ENCODE measurements around the gene NEK6.

NEK6 gene

GRCh38 chr9:124373851-124374250 is 116.1 kb downstream of the NEK6 start:
- DNase-seq (ENCODE audit: low read depth) = no peak

- DNase-seq (ENCODE audit: low read depth) = no peak
These were observed 118.0 kb downstream of the NEK6 start for GRCh38 chr9:124375726-124376125.

GRCh38 chr9:124376329-124376728 is 118.6 kb downstream of the NEK6 start:
- DNase-seq (ENCODE audit: low read depth) = no peak

GRCh38 chr9:124377551-124378406 is 120.0 kb downstream of the NEK6 start:
- DNase-seq (ENCODE audit: low read depth) = no peak

- no peak for DNase-seq (ENCODE audit: low read depth)
These were observed 123.6 kb downstream of the NEK6 start for GRCh38 chr9:124381170-124381945.

GRCh38 chr9:124384210-124384609 is 126.5 kb downstream of the NEK6 start:
- DNase-seq (ENCODE audit: low read depth) = no peak

GRCh38 chr9:124384846-124385245 is 127.1 kb downstream of the NEK6 start:
- no peak for DNase-seq (ENCODE audit: low read depth)

- DNase-seq (ENCODE audit: low read depth) = no peak
These were observed 127.9 kb downstream of the NEK6 start for GRCh38 chr9:124385623-124386022.

GRCh38 chr9:124386201-124386600 is 128.5 kb downstream of the NEK6 start:
- DNase-seq (ENCODE audit: low read depth) = no peak

GRCh38 chr9:124388275-124389048 is 130.7 kb downstream of the NEK6 start:
- no peak for DNase-seq (ENCODE audit: low read depth)

- no peak for DNase-seq (ENCODE audit: low read depth)
These were observed 131.6 kb downstream of the NEK6 start for GRCh38 chr9:124389146-124389939.

GRCh38 chr9:124390794-124391658 is 133.3 kb downstream of the NEK6 start:
- no peak for DNase-seq (ENCODE audit: low read depth)

GRCh38 chr9:124392254-124392870 is 134.6 kb downstream of the NEK6 start:
- no peak for DNase-seq (ENCODE audit: low read depth)

- no peak for DNase-seq (ENCODE audit: low read depth)
These were observed 135.2 kb downstream of the NEK6 start for GRCh38 chr9:124392871-124393460.

- DNase-seq (ENCODE audit: low read depth) = no peak
These were observed 136.4 kb downstream of the NEK6 start for GRCh38 chr9:124394167-124394566.

- DNase-seq (ENCODE audit: low read depth) = no peak
These were observed 136.8 kb downstream of the NEK6 start for GRCh38 chr9:124394596-124394995.

GRCh38 chr9:124395826-124396225 is 138.1 kb downstream of the NEK6 start:
- no peak for DNase-seq (ENCODE audit: low read depth)

GRCh38 chr9:124398191-124398935 is 140.6 kb downstream of the NEK6 start:
- no peak for DNase-seq (ENCODE audit: low read depth)

GRCh38 chr9:124399323-124399967 is 141.7 kb downstream of the NEK6 start:
- no peak for DNase-seq (ENCODE audit: low read depth)
